GM18526 (cell line): ENCODE measurements around the gene BBS9.

Source experiments
- POLR2A ChIP-seq: IDR thresholded peaks from 3 replicates; pipeline ENCODE4 v1.6.1; 2011; ENCODE audit not compliant: insufficient read length; ENCODE audit errors: extremely low read depth

The BBS9 gene

GRCh38 chr7:33592718-33593117 lies 463.4 kb downstream of the BBS9 start:
- no peak for TF ChIP-seq POLR2A

GRCh38 chr7:33593611-33594010 lies 464.2 kb downstream of the BBS9 start:
- no peak for TF ChIP-seq POLR2A

- no peak for TF ChIP-seq POLR2A
Observed at GRCh38 chr7:33596686-33597085, 467.3 kb downstream of the BBS9 start.

GRCh38 chr7:33597181-33597580 lies 467.8 kb downstream of the BBS9 start:
- TF ChIP-seq POLR2A = no peak

GRCh38 chr7:33601101-33601500 lies 471.7 kb downstream of the BBS9 start:
- TF ChIP-seq POLR2A = no peak

GRCh38 chr7:33601884-33602283 lies 472.5 kb downstream of the BBS9 start:
- no peak for TF ChIP-seq POLR2A

- no peak for TF ChIP-seq POLR2A
Observed at GRCh38 chr7:33604056-33604455, 474.7 kb downstream of the BBS9 start.

- no peak for TF ChIP-seq POLR2A
Observed at GRCh38 chr7:33610918-33611317, 481.6 kb downstream of the BBS9 start.

GRCh38 chr7:33612442-33612841 lies 483.1 kb downstream of the BBS9 start:
- TF ChIP-seq POLR2A = no peak

GRCh38 chr7:33614357-33615117 lies 485.2 kb downstream of the BBS9 start:
- TF ChIP-seq POLR2A = no peak

- no peak for TF ChIP-seq POLR2A
Observed at GRCh38 chr7:33616752-33617151, 487.4 kb downstream of the BBS9 start.

- no peak for TF ChIP-seq POLR2A
Observed at GRCh38 chr7:33619264-33619663, 489.9 kb downstream of the BBS9 start.

- TF ChIP-seq POLR2A = no peak
Observed at GRCh38 chr7:33623267-33623666, 493.9 kb downstream of the BBS9 start.

GRCh38 chr7:33624215-33624614 lies 494.9 kb downstream of the BBS9 start:
- no peak for TF ChIP-seq POLR2A

GRCh38 chr7:33626869-33627268 lies 497.5 kb downstream of the BBS9 start:
- TF ChIP-seq POLR2A = no peak

GRCh38 chr7:33627741-33628140 lies 498.4 kb downstream of the BBS9 start:
- no peak for TF ChIP-seq POLR2A

- TF ChIP-seq POLR2A = no peak
Observed at GRCh38 chr7:33628894-33629293, 499.5 kb downstream of the BBS9 start.
